ENCODE data around the gene NCOA1. TPM values are rescaled to one million over a fixed set of nuclear protein-coding genes. Genes with fewer than 3 reads are reported as not detected.

Gene NCOA1
- total RNA-seq, 1 experiment from 2014 or later = 27.5 TPM

- intact Hi-C loops (cut with micrococcal nuclease; ENCODE audit: unreplicated experiment) = no loop called here
- CTCF ChIA-PET = no interaction called here
- TF ChIP-seq EZH2 (IDR thresholded peaks at IDR 0.05; ENCODE audit: borderline replicate concordance, low read depth, low read length, poor library complexity, severe bottlenecking) (no peak), CTCF (conservative IDR thresholded peaks at IDR 0.05; ENCODE audit: low read depth, low read length) (no peak)
- no peaks in the 10 kb centered on the region for H3K27me3 ChIP-seq (replicated peaks; ENCODE audit: insufficient read depth, low read depth, low read length, poor library complexity)
- H3K4me1 ChIP-seq (ENCODE audit: insufficient read depth, low read length, poor library complexity, severe bottlenecking) = peaks cover 7% of the 10 kb centered on the region
- no peak overlapping the region for H3K4me3 ChIP-seq (ENCODE audit: low read depth, low read length, poor library complexity, severe bottlenecking)
- no peak for DNase-seq (ENCODE audit: low spot score)
- H3K27ac ChIP-seq (ENCODE audit: low read depth, low read length, poor library complexity, severe bottlenecking) = no peak overlapping the region
- no peaks in the 10 kb centered on the region for H3K36me3 ChIP-seq (ENCODE audit: insufficient read depth, low read length, poor library complexity, severe bottlenecking)
- no peaks in the 10 kb centered on the region for H3K9me3 ChIP-seq (ENCODE audit: low read depth, low read length, poor library complexity, severe bottlenecking)
- BruUV-seq (replicated peaks) = no TSS peak
- POLR2A ChIA-PET (ENCODE audit: low non-redundant PET) = no interaction called here
These were observed 168.8 kb downstream of the NCOA1 start for GRCh38 chr2:24659862-24660261.

GRCh38 chr2:24667542-24667941, 176.5 kb downstream of the NCOA1 start:
- no peak overlapping the region for H3K27ac ChIP-seq (ENCODE audit: low read depth, low read length, poor library complexity, severe bottlenecking)
- TF ChIP-seq EZH2 (IDR thresholded peaks at IDR 0.05; ENCODE audit: borderline replicate concordance, low read depth, low read length, poor library complexity, severe bottlenecking) = no peak
- no peak for TF ChIP-seq CTCF (conservative IDR thresholded peaks at IDR 0.05; ENCODE audit: low read depth, low read length)
- no peak for DNase-seq (ENCODE audit: low spot score)
- ChIA-PET CTCF (no interaction called here), POLR2A (ENCODE audit: low non-redundant PET) (no interaction called here)
- no peaks in the 10 kb centered on the region for H3K36me3 ChIP-seq (ENCODE audit: insufficient read depth, low read length, poor library complexity, severe bottlenecking)
- BruUV-seq (replicated peaks) = no TSS peak
- H3K9me3 ChIP-seq (ENCODE audit: low read depth, low read length, poor library complexity, severe bottlenecking) = no peaks in the 10 kb centered on the region
- intact Hi-C loops (cut with micrococcal nuclease; ENCODE audit: unreplicated experiment) = no loop called here
- no peaks in the 10 kb centered on the region for H3K4me1 ChIP-seq (ENCODE audit: insufficient read depth, low read length, poor library complexity, severe bottlenecking)
- no peak overlapping the region for H3K4me3 ChIP-seq (ENCODE audit: low read depth, low read length, poor library complexity, severe bottlenecking)
- no peaks in the 10 kb centered on the region for H3K27me3 ChIP-seq (replicated peaks; ENCODE audit: insufficient read depth, low read depth, low read length, poor library complexity)

GRCh38 chr2:24671230-24671629, 180.2 kb downstream of the NCOA1 start:
- CTCF ChIA-PET = no interaction called here
- Histone ChIP-seq H3K4me1 (ENCODE audit: insufficient read depth, low read length, poor library complexity, severe bottlenecking) (no peaks in the 10 kb centered on the region), H3K36me3 (ENCODE audit: insufficient read depth, low read length, poor library complexity, severe bottlenecking) (no peaks in the 10 kb centered on the region), H3K27ac (ENCODE audit: low read depth, low read length, poor library complexity, severe bottlenecking) (no peak overlapping the region), H3K27me3 (replicated peaks; ENCODE audit: insufficient read depth, low read depth, low read length, poor library complexity) (no peaks in the 10 kb centered on the region), H3K9me3 (ENCODE audit: low read depth, low read length, poor library complexity, severe bottlenecking) (no peaks in the 10 kb centered on the region), H3K4me3 (ENCODE audit: low read depth, low read length, poor library complexity, severe bottlenecking) (no peak overlapping the region)
- no peak for TF ChIP-seq EZH2 (IDR thresholded peaks at IDR 0.05; ENCODE audit: borderline replicate concordance, low read depth, low read length, poor library complexity, severe bottlenecking)
- no peak for TF ChIP-seq CTCF (conservative IDR thresholded peaks at IDR 0.05; ENCODE audit: low read depth, low read length)
- no TSS peak for BruUV-seq (replicated peaks)
- POLR2A ChIA-PET (ENCODE audit: low non-redundant PET) = no interaction called here
- no peak for DNase-seq (ENCODE audit: low spot score)
- intact Hi-C loops (cut with micrococcal nuclease; ENCODE audit: unreplicated experiment) = no loop called here

All from A673 (cell line).